ENCODE measurements around the gene TRAPPC11.
"Not testable (repeated sequence)": the region's sequence is repeated elsewhere in the genome, so short reads cannot be mapped to it uniquely, and the experiment has no call there.

Gene TRAPPC11

GRCh38 chr4:183722731-183723560 lies 63.9 kb downstream of the TRAPPC11 start:
- DNase-seq = peak; percentile 21

DNA sequence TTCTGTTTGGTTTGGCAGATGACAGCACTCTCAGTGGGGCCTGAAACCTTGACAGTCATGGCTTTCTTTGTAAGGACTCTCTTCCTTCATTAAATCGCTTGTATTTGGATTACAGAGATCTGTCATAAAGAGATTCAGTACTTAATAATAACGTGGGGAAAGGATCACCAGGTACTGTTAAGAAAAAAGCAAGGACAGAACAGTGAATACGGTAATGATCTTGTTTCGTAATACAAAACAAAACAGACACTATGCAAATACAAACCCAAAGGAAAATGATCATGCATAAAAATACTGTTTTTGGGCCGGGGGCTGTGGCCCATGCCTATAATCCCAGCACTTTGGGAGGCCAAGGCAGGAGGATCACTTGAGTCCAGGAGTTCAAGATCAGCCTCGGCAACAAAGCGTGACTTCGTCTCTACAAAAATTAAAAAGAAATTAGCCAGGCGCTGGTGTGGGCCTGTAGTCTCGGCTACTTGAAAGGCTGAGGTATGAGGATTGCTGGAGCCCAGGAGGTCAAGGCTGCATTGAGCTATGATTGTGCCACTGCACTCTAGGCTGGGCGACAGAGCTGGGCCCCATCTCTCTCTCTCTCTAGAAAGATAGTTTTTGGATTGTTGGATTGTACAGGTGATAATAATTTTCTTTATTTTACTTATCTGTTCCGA lies 64.6 kb downstream of the TRAPPC11 start:
- no peak for DNase-seq

DNA sequence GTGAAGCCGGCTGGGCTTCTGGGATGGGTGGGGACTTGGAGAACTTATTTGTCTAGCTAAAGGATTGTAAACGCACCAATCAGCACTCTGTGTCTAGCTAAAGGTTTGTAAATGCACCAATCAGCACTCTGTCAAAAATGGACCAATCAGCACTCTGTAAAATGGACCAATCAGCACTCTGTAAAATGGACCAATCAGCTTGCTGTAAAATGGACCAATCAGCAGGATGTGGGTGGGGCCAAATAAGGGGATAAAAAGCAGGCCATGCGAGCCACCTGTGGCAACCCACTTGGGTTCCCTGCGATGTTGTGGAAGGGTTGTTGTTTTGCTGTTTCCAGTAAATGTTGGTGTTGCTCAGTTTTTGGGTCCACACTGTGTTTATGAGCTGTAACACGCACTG lies 66.5 kb downstream of the TRAPPC11 start:
- DNase-seq = not testable (repeated sequence)

DNA sequence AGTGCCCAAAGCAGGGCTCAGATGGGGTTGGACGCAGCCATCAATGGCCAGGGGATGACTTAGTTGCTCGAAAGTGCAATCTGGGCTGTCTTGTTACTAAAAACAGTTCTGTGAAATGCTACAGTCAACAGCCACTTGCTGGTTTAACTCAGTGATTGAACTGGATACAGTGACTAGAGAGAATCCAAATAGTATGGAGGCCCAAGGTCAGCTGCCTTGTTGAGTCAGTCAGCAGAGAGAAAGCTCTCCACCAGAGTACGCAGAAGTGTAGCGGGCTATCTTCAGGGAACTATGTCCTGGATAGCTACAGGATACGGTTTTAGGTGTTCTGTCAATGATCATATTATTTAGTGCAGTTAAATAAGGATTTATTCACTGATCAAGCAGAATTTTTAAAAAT lies 68.4 kb downstream of the TRAPPC11 start:
- DNase-seq = no peak

- DNase-seq = no peak
Observed at GRCh38 chr4:183728223-183729068, 69.4 kb downstream of the TRAPPC11 start.

DNA sequence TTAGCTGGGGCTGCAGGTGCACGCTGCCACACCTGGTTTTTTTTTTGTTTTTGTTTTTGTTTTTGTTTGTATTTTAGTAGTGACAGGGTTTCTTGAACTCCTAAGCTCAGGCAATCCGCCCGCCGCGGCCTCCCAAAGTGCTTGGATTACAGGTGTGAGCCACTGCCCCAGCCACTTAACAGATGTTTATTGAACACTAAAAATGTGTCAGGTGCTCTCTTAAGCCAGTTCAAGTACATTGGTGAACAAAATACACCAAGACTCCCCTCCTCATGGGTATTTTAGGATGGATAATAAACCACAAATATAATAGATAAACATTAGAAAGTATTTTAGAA lies 69.9 kb downstream of the TRAPPC11 start:
- DNase-seq = no peak

GRCh38 chr4:183729430-183730328 lies 70.6 kb downstream of the TRAPPC11 start:
- DNase-seq = no peak

DNA sequence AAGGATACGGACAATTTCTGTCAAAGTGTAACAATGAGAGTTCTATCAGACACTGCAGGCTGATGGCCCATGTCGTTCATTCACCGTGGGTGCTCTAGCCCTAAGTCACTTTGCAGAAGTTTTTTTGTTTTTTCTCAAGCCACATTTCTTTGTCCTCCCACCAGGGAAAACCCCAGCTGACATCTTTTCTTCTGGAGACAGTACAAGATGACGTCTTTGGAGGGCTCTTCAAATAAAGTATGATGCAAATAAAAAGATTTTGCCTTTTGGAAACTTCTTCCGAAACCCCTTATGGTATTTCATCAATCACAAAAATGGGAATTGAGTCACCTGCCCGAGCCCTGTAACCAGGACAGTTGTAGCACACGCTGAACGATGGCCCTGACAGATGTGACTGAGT lies 73.2 kb downstream of the TRAPPC11 start:
- DNase-seq = no peak

- no peak for DNase-seq
Observed at GRCh38 chr4:183733181-183733580, 74.1 kb downstream of the TRAPPC11 start.

DNA sequence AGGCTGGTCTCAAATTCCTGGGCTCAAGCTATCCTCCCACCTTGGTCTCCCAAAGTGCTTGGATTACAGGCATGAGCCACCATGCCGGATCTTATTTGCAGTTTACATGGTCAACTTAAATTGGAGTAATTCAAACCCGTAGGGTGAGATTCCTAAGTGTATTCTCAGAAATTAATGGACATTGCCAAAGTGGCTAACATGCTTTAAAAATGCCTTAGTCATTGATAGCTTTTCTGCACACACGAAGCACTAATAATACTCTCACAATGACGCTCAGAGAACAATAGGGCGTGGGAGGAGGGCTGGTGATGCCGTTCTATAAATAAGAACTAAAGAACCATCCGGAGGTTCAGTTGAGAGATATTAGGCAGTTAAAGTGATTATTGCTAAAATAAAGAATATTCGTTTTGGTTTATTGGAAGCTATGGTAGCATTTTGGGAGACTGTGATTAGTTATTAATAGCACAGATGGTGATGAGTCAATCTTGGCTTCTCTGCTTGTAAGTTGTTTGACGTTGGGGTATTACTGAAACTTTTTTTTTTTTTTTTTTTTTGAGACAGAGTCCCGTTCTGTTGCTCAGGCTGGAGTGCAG lies 79.1 kb downstream of the TRAPPC11 start:
- no peak for DNase-seq

- DNase-seq = no peak
Observed at GRCh38 chr4:183738961-183739360, 79.9 kb downstream of the TRAPPC11 start.

DNA sequence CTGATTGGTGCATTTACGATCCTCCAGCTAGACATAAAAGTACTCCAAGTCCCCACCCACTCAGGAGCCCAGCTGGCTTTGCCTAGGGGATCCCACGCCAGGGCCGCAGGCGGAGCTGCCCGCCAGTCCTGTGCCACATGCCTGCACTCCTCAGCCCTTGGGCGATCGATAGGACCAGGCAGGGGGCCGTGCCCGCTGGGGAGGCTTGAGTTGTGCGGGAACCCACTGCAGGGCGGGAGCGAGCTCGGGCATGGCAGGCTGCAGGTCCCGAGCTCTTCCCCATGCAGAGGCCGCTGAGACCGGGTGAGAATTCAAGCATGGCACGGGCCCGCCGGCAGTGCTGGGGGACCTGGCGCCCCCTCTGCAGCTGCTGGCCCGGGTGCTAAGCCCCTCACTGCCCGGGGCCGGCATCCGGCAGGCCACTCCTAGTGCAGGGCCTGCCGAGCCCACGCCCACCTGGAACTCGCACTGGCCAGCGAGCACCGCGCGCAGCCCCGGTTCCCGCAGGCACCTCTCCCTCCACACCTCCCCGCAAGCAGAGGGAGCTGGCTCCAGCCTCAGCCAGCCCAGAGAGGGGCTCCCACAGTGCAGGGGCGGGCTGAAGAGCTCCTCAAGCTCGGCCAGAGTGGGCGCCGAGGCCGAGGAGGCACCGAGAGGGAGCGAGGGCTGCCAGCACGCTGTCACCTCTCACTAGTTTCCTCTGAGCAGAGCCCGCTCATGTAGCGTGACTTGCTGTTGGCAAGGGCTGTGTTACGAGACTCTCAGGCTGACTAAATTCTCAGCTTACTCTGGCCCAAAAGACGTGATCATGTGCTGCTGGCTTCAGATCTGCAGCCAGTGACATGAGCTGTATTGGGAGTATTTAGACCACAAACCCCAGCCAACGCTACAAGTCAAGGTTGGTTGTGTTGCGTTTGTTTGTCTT lies 87.5 kb downstream of the TRAPPC11 start:
- DNase-seq = peak; percentile 35

- DNase-seq = no peak
Observed at GRCh38 chr4:183747380-183747779, 88.3 kb downstream of the TRAPPC11 start.

DNA sequence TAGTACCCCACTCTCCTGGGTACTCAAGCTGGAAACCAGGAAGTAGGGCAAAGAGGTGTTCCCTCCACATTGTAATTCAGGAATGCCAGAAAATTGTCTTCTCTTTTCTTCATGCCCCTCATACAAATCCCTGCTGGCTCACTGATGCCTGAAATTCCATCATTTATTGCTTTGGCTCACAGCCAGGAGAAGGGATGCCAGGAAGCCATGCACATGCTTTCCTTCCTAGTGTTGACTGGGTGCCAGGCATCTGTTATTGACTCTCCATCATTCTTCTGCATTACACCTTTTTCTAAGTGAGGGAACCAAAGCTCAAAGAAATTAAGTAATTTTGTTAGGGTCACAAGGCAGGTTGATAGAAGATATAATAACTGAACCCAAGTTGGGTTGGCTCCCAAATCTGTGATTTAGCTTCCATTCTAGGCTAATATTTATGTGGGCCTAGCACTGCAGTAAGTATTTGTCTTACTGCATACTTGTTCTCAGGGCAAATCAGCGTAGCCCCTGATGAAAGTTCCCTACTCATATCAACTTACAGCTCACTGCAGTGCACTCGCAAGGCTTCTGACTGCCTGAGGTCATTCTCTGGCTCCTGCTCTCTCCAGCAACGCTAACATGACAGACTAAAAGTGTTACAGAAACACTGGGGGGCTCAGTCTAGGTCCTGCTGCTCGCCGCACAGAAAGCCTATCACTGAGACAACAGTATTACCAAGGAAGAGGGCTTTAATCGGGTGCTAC lies 89.0 kb downstream of the TRAPPC11 start:
- DNase-seq = peak; percentile 17

DNA sequence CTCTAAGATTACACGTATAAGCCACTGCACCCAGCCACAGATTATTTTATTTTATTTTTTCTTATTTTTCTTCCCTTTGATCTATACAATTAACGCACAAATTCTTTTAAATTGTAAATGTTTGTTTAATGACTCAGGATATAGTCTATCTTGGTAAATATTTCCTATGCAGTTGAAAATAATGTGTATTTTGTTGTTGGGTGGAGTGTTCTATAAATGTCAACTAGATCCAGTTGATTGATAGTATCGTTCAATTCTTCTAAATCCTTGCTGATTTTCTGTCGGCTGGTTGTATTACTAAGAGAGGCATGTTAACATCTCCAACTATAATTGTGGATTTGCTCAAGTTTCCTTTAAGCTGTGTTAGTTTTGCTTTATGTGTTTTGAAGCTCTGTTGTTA lies 92.0 kb downstream of the TRAPPC11 start:
- DNase-seq = no peak

DNA sequence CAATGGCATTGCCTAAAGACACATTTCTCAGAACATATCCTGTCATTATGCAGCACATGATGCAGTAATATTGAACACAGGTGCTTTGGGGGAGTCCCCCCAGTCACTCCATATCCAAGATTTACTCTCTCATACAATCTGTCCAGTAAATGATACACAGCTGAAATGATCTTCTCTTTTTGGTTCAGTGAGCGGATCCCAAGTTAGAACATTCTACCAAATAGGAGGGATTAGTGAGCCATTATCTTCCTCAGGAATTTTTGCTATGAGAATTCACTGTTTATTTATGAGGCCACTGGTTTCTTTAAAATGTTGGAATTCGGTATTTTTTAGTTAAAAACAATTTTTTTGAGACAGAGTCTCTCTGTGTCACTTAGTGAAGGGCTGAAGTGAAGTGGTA lies 96.5 kb downstream of the TRAPPC11 start:
- no peak for DNase-seq

DNA sequence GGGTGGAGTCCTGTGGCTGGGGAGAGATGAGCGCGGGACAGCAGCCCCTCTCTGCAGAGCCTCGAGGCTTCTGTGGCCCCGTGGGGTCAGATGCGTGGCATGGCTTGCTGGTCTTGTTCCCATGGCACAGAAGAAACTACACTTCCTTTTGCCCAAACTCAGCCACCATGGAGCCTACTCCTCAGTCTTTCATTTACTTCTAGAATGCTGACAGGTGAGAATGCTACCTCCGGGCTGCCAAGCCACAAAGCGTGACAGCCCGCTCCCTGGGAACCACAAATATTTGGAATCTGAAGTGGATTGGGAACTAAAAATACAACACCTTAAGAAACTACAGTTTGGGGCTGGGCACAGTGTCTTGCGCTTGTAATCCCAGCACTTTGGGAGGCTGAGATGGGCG lies 98.0 kb downstream of the TRAPPC11 start:
- no peak for DNase-seq

GRCh38 chr4:183758061-183758757 lies 99.1 kb downstream of the TRAPPC11 start:
- no peak for DNase-seq

GRCh38 chr4:183758758-183759447 lies 99.8 kb downstream of the TRAPPC11 start:
- DNase-seq = no peak
